HEK293T (cell line): Measurements from ENCODE around the gene SYCE1.
"Not testable (repeated sequence)": the region's sequence is repeated elsewhere in the genome, so short reads cannot be mapped to it uniquely, and the experiment has no call there.

Experiments
- CTCF ChIA-PET: fragments of 350-600 bp; formaldehyde crosslinking; extraction: SDS; loops from one replicate; lab custom pipeline; 2021; ENCODE audit warnings: antibody characterized with exemption, inconsistent platforms; lab: Yijun Ruan, JAX
- POLR2A ChIA-PET: fragments of 350-600 bp; formaldehyde crosslinking; extraction: SDS; loops from one replicate; lab custom pipeline; 2020; ENCODE audit warnings: antibody characterized with exemption, inconsistent platforms; lab: Yijun Ruan, JAX
- DNase-seq: peaks from one replicate; pipeline ENCODE4 v3.0.0; 2012; ENCODE audit warnings: mixed read lengths; ENCODE audit errors: extremely low spot score
- ARNT ChIP-seq: fragments of 450-650 bp; IDR thresholded peaks from 2 replicates; pipeline ENCODE4 v1.6.1; 2017; ENCODE audit warnings: mild to moderate bottlenecking
- BHLHE40 ChIP-seq: fragments of 450-650 bp; IDR thresholded peaks from 2 replicates; pipeline ENCODE4 v1.6.1; 2016; ENCODE audit warnings: mild to moderate bottlenecking, moderate library complexity, borderline replicate concordance
- CTBP1 ChIP-seq: fragments of 450-650 bp; IDR thresholded peaks from 2 replicates; pipeline ENCODE4 v1.6.1; 2016; ENCODE audit warnings: borderline replicate concordance
- ELF4 ChIP-seq: fragments of 450-650 bp; IDR thresholded peaks from 2 replicates; pipeline ENCODE4 v1.6.1; 2017; ENCODE audit warnings: antibody characterized with exemption
- FOXA1 ChIP-seq: fragments of 450-650 bp; IDR thresholded peaks from 2 replicates; pipeline ENCODE4 v1.6.1; 2016; ENCODE audit warnings: mild to moderate bottlenecking
- FOXK2 ChIP-seq: fragments of 450-650 bp; IDR thresholded peaks from 2 replicates; pipeline ENCODE4 v1.6.1; 2016; ENCODE audit warnings: mild to moderate bottlenecking
- FOXM1 ChIP-seq: fragments of 450-650 bp; IDR thresholded peaks from 2 replicates; pipeline ENCODE4 v1.6.1; 2017; ENCODE audit warnings: mild to moderate bottlenecking, borderline replicate concordance
- HDGF ChIP-seq: fragments of 450-650 bp; IDR thresholded peaks from 2 replicates; pipeline ENCODE4 v1.6.1; 2017; ENCODE audit warnings: antibody characterized with exemption, borderline replicate concordance
- L3MBTL2 ChIP-seq: fragments of 450-650 bp; conservative IDR thresholded peaks from 2 replicates; pipeline ENCODE4 v1.6.1; 2016; ENCODE audit warnings: mild to moderate bottlenecking
- LEF1 ChIP-seq: fragments of 450-650 bp; IDR thresholded peaks from 2 replicates; pipeline ENCODE4 v1.6.1; 2017; ENCODE audit warnings: mild to moderate bottlenecking, borderline replicate concordance
- NFRKB ChIP-seq: fragments of 450-650 bp; IDR thresholded peaks from 2 replicates; pipeline ENCODE4 v1.6.1; 2016; ENCODE audit warnings: mild to moderate bottlenecking, moderate library complexity
- SP1 ChIP-seq: fragments of 450-650 bp; IDR thresholded peaks from 2 replicates; pipeline ENCODE4 v1.6.1; 2017
- SUZ12 ChIP-seq: fragments of 450-650 bp; IDR thresholded peaks from 2 replicates; pipeline ENCODE4 v1.6.1; 2016; ENCODE audit warnings: mild to moderate bottlenecking
- TARDBP ChIP-seq: fragments of 450-650 bp; IDR thresholded peaks from 2 replicates; pipeline ENCODE4 v1.6.1; 2016
- ZNF384 ChIP-seq: fragments of 450-650 bp; IDR thresholded peaks from 2 replicates; pipeline ENCODE4 v1.6.1; 2016
- TF ChIP-seq, protein P1 (sequence below): fragments of 450-650 bp; IDR thresholded peaks from 2 replicates; pipeline ENCODE4 v1.6.1; 2016

Gene SYCE1

DNA sequence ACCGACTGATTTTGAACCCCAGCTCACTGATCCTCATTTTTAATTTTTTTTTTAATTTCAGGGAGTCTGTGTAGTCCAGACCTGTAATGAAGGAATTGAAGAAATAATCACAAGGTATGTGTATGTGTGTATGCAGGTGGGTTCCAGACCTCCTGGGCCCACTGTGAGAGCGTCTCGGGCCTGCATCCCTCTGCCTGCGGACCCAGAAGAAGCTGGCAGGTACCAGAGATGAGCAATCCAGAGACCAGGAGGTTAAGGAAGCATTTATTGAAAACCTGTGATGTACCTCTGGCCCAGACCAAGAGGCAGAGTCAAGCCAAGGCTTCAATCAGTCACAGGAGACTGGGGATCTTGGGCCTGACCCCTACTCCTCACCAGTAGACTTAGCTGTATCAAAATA, 10.8 kb downstream of the SYCE1 start:
- ChIA-PET POLR2A (no interaction called here), CTCF (no interaction called here)
- TF ChIP-seq ELF4 = no peak
- TF ChIP-seq L3MBTL2 = no peak
- no peak for TF ChIP-seq TARDBP
- no peak for TF ChIP-seq LEF1
- no peak for TF ChIP-seq CTBP1
- no peak for TF ChIP-seq ARNT
- TF ChIP-seq ZNF384 = no peak
- TF ChIP-seq SP1 = no peak
- TF ChIP-seq, protein P1, sequence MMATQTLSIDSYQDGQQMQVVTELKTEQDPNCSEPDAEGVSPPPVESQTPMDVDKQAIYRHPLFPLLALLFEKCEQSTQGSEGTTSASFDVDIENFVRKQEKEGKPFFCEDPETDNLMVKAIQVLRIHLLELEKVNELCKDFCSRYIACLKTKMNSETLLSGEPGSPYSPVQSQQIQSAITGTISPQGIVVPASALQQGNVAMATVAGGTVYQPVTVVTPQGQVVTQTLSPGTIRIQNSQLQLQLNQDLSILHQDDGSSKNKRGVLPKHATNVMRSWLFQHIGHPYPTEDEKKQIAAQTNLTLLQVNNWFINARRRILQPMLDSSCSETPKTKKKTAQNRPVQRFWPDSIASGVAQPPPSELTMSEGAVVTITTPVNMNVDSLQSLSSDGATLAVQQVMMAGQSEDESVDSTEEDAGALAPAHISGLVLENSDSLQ = no peak
- TF ChIP-seq HDGF = no peak
- TF ChIP-seq FOXA1 = no peak
- TF ChIP-seq FOXK2 = no peak
- no peak for TF ChIP-seq NFRKB
- no peak for TF ChIP-seq SUZ12
- no peak for TF ChIP-seq FOXM1
- no peak for TF ChIP-seq BHLHE40
- no peak for DNase-seq

DNA sequence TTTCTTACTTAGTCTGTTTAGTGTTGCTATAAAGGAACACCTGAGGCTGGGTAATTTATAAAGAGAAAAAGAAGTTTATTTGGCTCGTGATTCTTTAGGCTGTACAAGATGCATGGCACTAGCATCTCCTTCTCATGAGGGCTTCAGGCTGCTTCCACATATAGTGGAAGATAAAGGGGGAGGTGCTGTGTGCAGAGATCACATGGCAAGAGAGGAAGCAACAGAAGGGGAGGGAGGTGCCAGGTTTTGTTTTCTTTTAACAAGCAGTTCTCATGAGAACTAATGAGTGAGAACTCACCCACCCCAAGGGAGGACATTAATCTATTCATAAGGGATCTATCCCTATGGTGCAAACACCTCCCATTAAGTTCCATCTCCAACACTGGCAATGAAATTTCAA, 20.9 kb downstream of the SYCE1 start:
- no peak for DNase-seq
- ChIA-PET CTCF (no interaction called here), POLR2A (no interaction called here)
- no peak for TF ChIP-seq LEF1
- TF ChIP-seq SP1 = no peak
- TF ChIP-seq HDGF = no peak
- no peak for TF ChIP-seq NFRKB
- TF ChIP-seq L3MBTL2 = no peak
- no peak for TF ChIP-seq SUZ12
- no peak for TF ChIP-seq FOXM1
- TF ChIP-seq TARDBP = no peak
- TF ChIP-seq BHLHE40 = no peak
- TF ChIP-seq, protein P1 = no peak
- no peak for TF ChIP-seq FOXK2
- TF ChIP-seq ZNF384 = no peak
- no peak for TF ChIP-seq ARNT
- no peak for TF ChIP-seq FOXA1
- no peak for TF ChIP-seq ELF4
- TF ChIP-seq CTBP1 = no peak

DNA sequence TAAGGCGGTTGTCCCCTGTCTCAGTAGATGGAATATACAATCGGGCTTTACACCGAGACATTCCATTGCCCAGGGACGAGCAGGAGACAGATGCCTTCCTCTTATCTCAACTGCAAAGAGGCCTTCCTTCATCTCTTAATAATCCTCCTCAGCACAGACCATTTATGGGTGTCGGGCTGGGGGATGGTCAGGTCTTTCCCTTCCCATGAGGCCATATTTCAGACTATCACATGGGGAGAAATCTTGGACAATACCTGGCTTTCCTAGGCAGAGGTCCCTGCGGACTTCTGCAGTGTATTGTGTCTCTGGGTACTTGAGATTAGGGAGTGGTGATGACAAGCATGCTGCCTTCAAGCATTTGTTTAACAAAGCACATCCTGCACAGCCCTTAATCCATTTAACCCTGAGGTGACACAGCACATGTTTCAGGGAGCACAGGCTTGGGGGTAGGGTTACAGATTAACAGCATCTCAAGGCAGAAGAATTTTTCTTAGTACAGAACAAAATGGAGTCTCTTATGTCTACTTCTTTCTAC, 23.9 kb downstream of the SYCE1 start:
- POLR2A ChIA-PET, CTCF ChIA-PET: not testable (repeated sequence)

DNA sequence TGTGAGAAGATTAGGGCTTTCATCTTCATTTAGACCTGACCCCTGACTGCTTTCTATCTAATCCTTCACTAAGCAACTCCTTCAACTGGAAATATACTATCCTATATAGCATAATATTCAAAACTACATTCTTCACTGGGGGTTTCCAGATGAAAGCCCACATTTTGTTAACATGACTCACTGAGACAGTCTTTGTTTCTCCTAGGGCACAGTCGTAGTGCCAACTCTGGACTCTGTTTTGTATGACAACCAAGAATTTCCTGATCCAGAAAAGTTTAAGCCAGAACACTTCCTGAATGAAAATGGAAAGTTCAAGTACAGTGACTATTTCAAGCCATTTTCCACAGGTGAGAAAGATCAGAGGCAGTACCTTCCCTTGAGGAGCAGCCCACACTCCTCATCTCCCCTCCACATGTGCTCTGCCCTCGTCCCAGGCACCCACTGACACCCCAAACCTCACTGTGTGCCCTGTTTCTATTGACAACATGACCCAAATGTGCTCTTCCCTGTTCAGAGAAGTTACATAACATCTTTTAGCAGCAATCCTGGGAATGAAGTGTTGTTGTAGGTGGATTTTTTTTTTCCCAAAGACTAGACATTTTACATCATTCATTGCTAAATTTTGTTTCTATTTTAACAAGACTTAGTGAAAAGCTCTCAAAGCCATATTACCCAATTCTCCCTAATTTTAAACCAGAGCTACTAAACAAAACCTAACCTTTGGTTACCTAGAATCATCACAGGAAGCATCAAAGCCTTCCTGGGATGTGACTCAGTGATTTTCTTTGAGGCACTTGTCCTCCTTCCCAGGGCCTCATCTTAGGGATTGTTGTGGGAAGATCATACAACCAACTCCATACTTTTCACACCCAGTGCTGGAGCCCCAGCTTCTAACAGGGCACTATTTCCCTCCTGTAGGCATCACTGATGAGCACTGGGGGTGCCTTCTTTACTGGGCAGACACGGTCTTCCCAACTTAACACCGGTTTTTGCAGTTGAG, 27.5 kb downstream of the SYCE1 start:
- TF ChIP-seq FOXM1 = no peak
- DNase-seq = no peak
- ChIA-PET CTCF (no interaction called here), POLR2A (no interaction called here)

More for the DNA sequence above, 23.9 kb downstream of the SYCE1 start:
- not testable (repeated sequence) for DNase-seq

DNA sequence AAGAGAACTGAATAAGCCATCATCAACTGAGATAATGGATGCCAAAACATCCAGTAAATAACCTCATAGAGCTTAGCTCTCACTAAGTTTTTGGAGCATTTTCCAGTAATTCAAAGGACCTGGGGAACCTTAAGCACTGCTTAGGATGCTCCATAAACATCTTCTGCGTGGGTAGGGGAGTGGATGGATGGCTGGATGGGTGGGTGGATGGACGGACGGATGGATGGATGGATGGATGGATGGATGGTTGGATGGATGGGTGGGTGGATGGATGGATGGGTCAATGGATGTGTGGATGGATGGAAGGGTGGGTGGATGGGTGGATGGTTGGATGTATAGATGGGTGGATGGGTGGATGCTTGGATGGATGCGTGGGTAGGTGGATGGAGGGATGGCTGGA, 29.2 kb downstream of the SYCE1 start:
- CTCF ChIA-PET = no interaction called here
- no peak for TF ChIP-seq HDGF
- POLR2A ChIA-PET = no interaction called here
- DNase-seq = no peak

DNA sequence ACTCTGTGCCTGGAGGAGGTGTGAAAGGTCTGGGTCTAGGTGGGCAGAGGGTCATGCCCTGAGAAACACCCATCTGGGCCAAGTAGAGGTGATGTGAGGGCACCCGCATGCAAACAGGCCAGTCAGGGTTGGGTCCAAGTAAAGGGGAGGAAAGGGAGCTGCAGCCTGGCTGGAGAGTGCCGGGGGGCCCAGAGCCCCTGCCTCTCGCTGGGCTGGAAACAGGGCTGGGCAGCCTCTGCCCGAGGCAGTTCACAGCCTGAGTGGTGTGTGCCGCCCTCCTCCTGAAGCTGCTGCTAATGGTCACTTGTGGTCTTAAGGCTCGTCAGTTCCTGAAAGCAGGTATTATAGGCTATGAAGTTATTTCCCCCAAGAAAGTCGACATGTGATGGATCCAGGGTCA, 31.0 kb downstream of the SYCE1 start:
- ChIA-PET POLR2A (no interaction called here), CTCF (no interaction called here)
- TF ChIP-seq TARDBP = no peak
- TF ChIP-seq FOXK2 = no peak
- no peak for TF ChIP-seq BHLHE40
- TF ChIP-seq FOXA1 = no peak
- TF ChIP-seq ARNT = no peak
- TF ChIP-seq L3MBTL2 = no peak
- no peak for TF ChIP-seq ZNF384
- no peak for TF ChIP-seq NFRKB
- no peak for TF ChIP-seq SP1
- TF ChIP-seq FOXM1 = no peak
- no peak for TF ChIP-seq LEF1
- TF ChIP-seq, protein P1 = no peak
- TF ChIP-seq HDGF = no peak
- TF ChIP-seq SUZ12 = no peak
- TF ChIP-seq ELF4 = no peak
- no peak for TF ChIP-seq CTBP1
- DNase-seq = no peak
